HS-5 (cell line): Measurements from ENCODE around the gene EXOC6B.
A peak's percentile ranks its signal among the peaks of the same experiment; 100 is the strongest.
"Not testable (repeated sequence)": the region's sequence is repeated elsewhere in the genome, so short reads cannot be mapped to it uniquely, and the experiment has no call there.

ENCODE experiments used
- DNase-seq: peaks from one replicate; pipeline ENCODE4 v3.0.0-alpha.2; 2012; ENCODE audit warnings: low read depth

The EXOC6B gene

GRCh38 chr2:72676341-72677025, 149.3 kb downstream of the EXOC6B start:
- DNase-seq, result no peak

- DNase-seq, result no peak
Observed at GRCh38 chr2:72674982-72675915, 150.6 kb downstream of the EXOC6B start.

- no peak for DNase-seq
Observed at GRCh38 chr2:72673279-72673678, 152.6 kb downstream of the EXOC6B start.

GRCh38 chr2:72669121-72669520, 156.7 kb downstream of the EXOC6B start:
- DNase-seq, result peak; percentile 64

- no peak for DNase-seq
Observed at GRCh38 chr2:72668647-72669046, 157.2 kb downstream of the EXOC6B start.

- DNase-seq, result no peak
Observed at GRCh38 chr2:72665448-72665847, 160.4 kb downstream of the EXOC6B start.

GRCh38 chr2:72661985-72662384, 163.8 kb downstream of the EXOC6B start:
- DNase-seq, result no peak

GRCh38 chr2:72649810-72650209, 176.0 kb downstream of the EXOC6B start:
- no peak for DNase-seq

GRCh38 chr2:72641221-72641620, 184.6 kb downstream of the EXOC6B start:
- not testable (repeated sequence) for DNase-seq

- DNase-seq, result no peak
Observed at GRCh38 chr2:72638600-72639211, 187.1 kb downstream of the EXOC6B start.

GRCh38 chr2:72636210-72636609, 189.6 kb downstream of the EXOC6B start:
- DNase-seq, result no peak

- no peak for DNase-seq
Observed at GRCh38 chr2:72630767-72631166, 195.1 kb downstream of the EXOC6B start.

- DNase-seq, result no peak
Observed at GRCh38 chr2:72629062-72629461, 196.8 kb downstream of the EXOC6B start.

- no peak for DNase-seq
Observed at GRCh38 chr2:72627083-72627482, 198.8 kb downstream of the EXOC6B start.

GRCh38 chr2:72625366-72625765, 200.5 kb downstream of the EXOC6B start:
- no peak for DNase-seq

GRCh38 chr2:72623481-72623880, 202.4 kb downstream of the EXOC6B start:
- no peak for DNase-seq

GRCh38 chr2:72619626-72620025, 206.2 kb downstream of the EXOC6B start:
- DNase-seq, result no peak

- DNase-seq, result no peak
Observed at GRCh38 chr2:72613931-72614330, 211.9 kb downstream of the EXOC6B start.

GRCh38 chr2:72612614-72613160, 213.1 kb downstream of the EXOC6B start:
- no peak for DNase-seq

GRCh38 chr2:72607189-72607588, 218.6 kb downstream of the EXOC6B start:
- DNase-seq, result no peak

GRCh38 chr2:72605836-72606442, 219.9 kb downstream of the EXOC6B start:
- peak; percentile 5 for DNase-seq

GRCh38 chr2:72604468-72604867, 221.4 kb downstream of the EXOC6B start:
- DNase-seq, result no peak
